AG04450 (cell line): ENCODE measurements around the gene RPS14. TPM values are rescaled to one million over a fixed set of nuclear protein-coding genes. Genes with fewer than 3 reads are reported as not detected.

Source experiments
- CTCF ChIA-PET: fragments of 300-600, 350-600 bp; formaldehyde crosslinking; extraction: SDS; loops from one replicate; lab custom pipeline; 2022; ENCODE audit warnings: antibody characterized with exemption, inconsistent platforms; lab: Charles Lee
- POLR2A ChIA-PET: fragments of 350-600 bp; formaldehyde crosslinking; extraction: SDS; loops from one replicate; lab custom pipeline; 2021; ENCODE audit warnings: antibody characterized with exemption, inconsistent platforms; lab: Yijun Ruan, JAX
- DNase-seq: peaks from one replicate; pipeline ENCODE4 v3.0.0-alpha.2; 2011; ENCODE audit warnings: low read depth, low spot score
- H3K27ac ChIP-seq: one replicate; pipeline ENCODE4 v1.5.1; 2012; ENCODE audit warnings: low read depth, low read length, control low read depth
- H3K27me3 ChIP-seq: one replicate; pipeline ENCODE4 v1.6.0; 2012; ENCODE audit warnings: low read length; ENCODE audit not compliant: control insufficient read depth, insufficient read depth
- H3K4me3 ChIP-seq: 2 replicates; pipeline ENCODE4 v1.5.1; 2011; ENCODE audit warnings: mild to moderate bottlenecking, low read depth, low read length, control low read depth
- H3K9me3 ChIP-seq: 2 replicates; pipeline ENCODE4 v1.5.1; 2012; ENCODE audit warnings: low read length; ENCODE audit not compliant: control insufficient read depth, insufficient read depth
- CTCF ChIP-seq: IDR thresholded peaks from 2 replicates; pipeline ENCODE4 v1.5.1; 2011; ENCODE audit warnings: low read depth, low read length, control low read depth, inconsistent platforms
- polyA plus RNA-seq: library from polyadenylated mRNA; depleted of rRNA; stranded (reverse); fragments of >200 nt; gene quantifications from 2 replicates; pipeline ENCODE4 v1.2.3, GENCODE V29; 2011

Gene RPS14
- polyA plus RNA-seq, 1 experiment: 3,620 TPM

- Histone ChIP-seq H3K27me3 (no peaks in the 10 kb centered on the region), H3K27ac (no peak overlapping the region), H3K9me3 (no peaks in the 10 kb centered on the region), H3K4me3 (no peak overlapping the region)
- TF ChIP-seq CTCF: no peak
- ChIA-PET POLR2A (no interaction called here), CTCF (no interaction called here)
- no peak for DNase-seq
These were observed 44.4 kb downstream of the RPS14 start for GRCh38 chr5:150404941-150405816.

GRCh38 chr5:150404535-150404934 lies 45.0 kb downstream of the RPS14 start:
- TF ChIP-seq CTCF: no peak
- Histone ChIP-seq H3K4me3 (no peak overlapping the region), H3K27me3 (no peaks in the 10 kb centered on the region), H3K27ac (no peak overlapping the region), H3K9me3 (no peaks in the 10 kb centered on the region)
- ChIA-PET POLR2A (no interaction called here), CTCF (no interaction called here)
- DNase-seq: no peak

GRCh38 chr5:150404121-150404520 lies 45.4 kb downstream of the RPS14 start:
- ChIA-PET POLR2A (no interaction called here), CTCF (no interaction called here)
- no peak overlapping the region for H3K4me3 ChIP-seq
- no peaks in the 10 kb centered on the region for H3K9me3 ChIP-seq
- TF ChIP-seq CTCF: no peak
- H3K27ac ChIP-seq: no peak overlapping the region
- DNase-seq: no peak
- no peaks in the 10 kb centered on the region for H3K27me3 ChIP-seq

GRCh38 chr5:150402901-150403342 lies 46.6 kb downstream of the RPS14 start:
- ChIA-PET POLR2A (no interaction called here), CTCF (no interaction called here)
- Histone ChIP-seq H3K9me3 (no peaks in the 10 kb centered on the region), H3K4me3 (no peak overlapping the region), H3K27me3 (no peaks in the 10 kb centered on the region), H3K27ac (no peak overlapping the region)
- DNase-seq: no peak
- TF ChIP-seq CTCF: no peak

GRCh38 chr5:150402229-150402773 lies 47.2 kb downstream of the RPS14 start:
- Histone ChIP-seq H3K9me3 (no peaks in the 10 kb centered on the region), H3K4me3 (no peak overlapping the region), H3K27ac (no peak overlapping the region), H3K27me3 (no peaks in the 10 kb centered on the region)
- no peak for DNase-seq
- TF ChIP-seq CTCF: no peak
- ChIA-PET CTCF (no interaction called here), POLR2A (no interaction called here)
